Gastrocnemius medialis (tissue), 4 donors: ENCODE data around the gene RPL31. TPM values are rescaled to one million over a fixed set of nuclear protein-coding genes. Genes with fewer than 3 reads are reported as not detected.
A peak's percentile ranks its signal among the peaks of the same experiment; 100 is the strongest.

Experiments used
- ATAC-seq, 2 donors: fragments of 150-250 bp; one replicate each; pipeline ENCODE4 v1.9.1; 2016
- DNase-seq, 2 donors: peaks; one replicate each; pipeline ENCODE4 v3.0.0-alpha.2; 2019
- H3K27ac ChIP-seq, 4 donors: fragments of 200-600 bp; sonication (generic); 1 replicate in 1 of 4; 2 replicates in 3 of 4; pipeline ENCODE4 v1.5.1; 2016 to 2018; ENCODE audit warnings: mild to moderate bottlenecking in 2 of 4, moderate library complexity in 1 of 4
- H3K27me3 ChIP-seq, 3 donors: fragments of 200-600 bp; sonication (generic) in 2 of 3; 1 replicate in 1 of 3; 2 replicates in 2 of 3; pipeline versions ENCODE4 v1.5.1 to v1.6.0; 2016 to 2019; ENCODE audit warnings: mild to moderate bottlenecking in 1 of 3, moderate library complexity in 1 of 3
- H3K36me3 ChIP-seq, 2 donors: fragments of 200-600 bp; sonication (generic) in 1 of 2; one replicate each; pipeline ENCODE4 v1.5.1; 2017 to 2018
- H3K4me1 ChIP-seq, 2 donors: fragments of 200-600 bp; sonication (generic) in 1 of 2; one replicate each; pipeline ENCODE4 v1.5.1; 2016 to 2017; ENCODE audit warnings: mild to moderate bottlenecking in 2 of 2
- H3K4me3 ChIP-seq, 4 donors: fragments of 200-600 bp; sonication (generic) in 3 of 4; 1 replicate in 1 of 4; 2 replicates in 3 of 4; pipeline ENCODE4 v1.5.1; 2016 to 2019; ENCODE audit warnings: mild to moderate bottlenecking in 2 of 4
- H3K9me3 ChIP-seq, 3 donors: fragments of 200-600 bp; sonication (generic) in 2 of 3; 1 replicate in 1 of 3; 2 replicates in 2 of 3; pipeline ENCODE4 v1.5.1; 2016 to 2019
- CTCF ChIP-seq, 5 experiments: fragments of 450-650 bp in 3 of 5; fragments of 200-600 bp in 2 of 5; sonication (generic) in 2 of 5; IDR thresholded peaks in 4 of 5; conservative IDR thresholded peaks in 1 of 5; 1 replicate in 4 of 5; 2 replicates in 1 of 5; pipeline ENCODE4 v1.5.1; 2016 to 2019; ENCODE audit warnings: antibody characterized with exemption in 5 of 5, mild to moderate bottlenecking in 3 of 5, moderate library complexity in 3 of 5
- POLR2A ChIP-seq, 2 donors: fragments of 450-650 bp; IDR thresholded peaks; one replicate each; pipeline ENCODE4 v1.6.1; 2017; ENCODE audit warnings: antibody characterized with exemption in 2 of 2, mild to moderate bottlenecking in 2 of 2, moderate library complexity in 2 of 2
- in situ Hi-C, 4 donors: fragments of 200-750 bp; cut with MboI; loops; one replicate each; pipeline versions ENCODE4 v1.15.0 to v1.8.0; 2017; ENCODE audit warnings: low sequenced_read_pairs in 4 of 4
- intact Hi-C: fragments of 100-400 bp; cut with DNase I; formaldehyde crosslinking; loops from one replicate; pipeline ENCODE4 v1.15.1; 2023; ENCODE audit warnings: low total_unique reads
- total RNA-seq, 4 donors: library from RNA; depleted of rRNA; stranded (reverse); fragments of >200 nt; gene quantifications; one replicate each; pipeline versions ENCODE4 v1.1.0 to v1.2.3, GENCODE V29; 2016

RPL31 gene
- total RNA-seq, 4 donors from 2014 or later: 572 to 825 (median 762) TPM

GRCh38 chr2:101038455-101039255, 36.6 kb downstream of the RPL31 start:
- DNase-seq: no peak
- ATAC-seq: peak in 1 of 2 donors; percentile 53
- Histone ChIP-seq H3K4me1 (peaks cover 0 to 4% of the 10 kb centered on the region in 2 donors), H3K27ac (peak overlapping the region in 2 of 4 donors; percentile 27 to 43), H3K36me3 (peaks cover 2 to 72% of the 10 kb centered on the region in 2 donors), H3K9me3 (no peaks in the 10 kb centered on the region), H3K27me3 (no peaks in the 10 kb centered on the region), H3K4me3 (no peak overlapping the region)
- peak; percentile 36 to 76 (median 67) for TF ChIP-seq CTCF (IDR thresholded peaks at IDR 0.05 in 4 of 5, conservative IDR thresholded peaks at IDR 0.05 in 1 of 5)
- no peak for TF ChIP-seq POLR2A (IDR thresholded peaks at IDR 0.05)
- in situ Hi-C loops (no loop called here), intact Hi-C loops (loop anchor here (2.0 kb wide), 1 partner anchor 112 kb away; the partner anchor contains the start of gene TBC1D8)

GRCh38 chr2:101040072-101040471, 38.0 kb downstream of the RPL31 start:
- no peak for TF ChIP-seq CTCF (IDR thresholded peaks at IDR 0.05 in 4 of 5, conservative IDR thresholded peaks at IDR 0.05 in 1 of 5)
- TF ChIP-seq POLR2A (IDR thresholded peaks at IDR 0.05): no peak
- ATAC-seq: no peak
- H3K4me3 ChIP-seq: no peak overlapping the region
- H3K9me3 ChIP-seq: no peaks in the 10 kb centered on the region
- H3K27ac ChIP-seq: peak overlapping the region; percentile 30 to 55 (median 44)
- peaks cover 2 to 58% of the 10 kb centered on the region in 2 donors for H3K36me3 ChIP-seq
- in situ Hi-C loops (loop anchor here in 1 of 4 donors (10.0 kb wide), 1 partner anchor 95 kb away; no protein-coding TSS in a partner anchor), intact Hi-C loops (no loop called here)
- H3K27me3 ChIP-seq: no peaks in the 10 kb centered on the region
- peaks cover 0 to 4% of the 10 kb centered on the region in 2 donors for H3K4me1 ChIP-seq
- no peak for DNase-seq

GRCh38 chr2:101040761-101041160, 38.7 kb downstream of the RPL31 start:
- Histone ChIP-seq H3K9me3 (no peaks in the 10 kb centered on the region), H3K4me1 (peaks cover 0 to 4% of the 10 kb centered on the region in 2 donors), H3K27ac (peak overlapping the region; percentile 30 to 55 (median 44)), H3K36me3 (peaks cover 2 to 51% of the 10 kb centered on the region in 2 donors), H3K27me3 (no peaks in the 10 kb centered on the region), H3K4me3 (no peak overlapping the region)
- DNase-seq: no peak
- TF ChIP-seq POLR2A (IDR thresholded peaks at IDR 0.05) (no peak), CTCF (IDR thresholded peaks at IDR 0.05 in 4 of 5, conservative IDR thresholded peaks at IDR 0.05 in 1 of 5) (no peak)
- ATAC-seq: no peak
- in situ Hi-C loops: loop anchor here in 1 of 4 donors (10.0 kb wide), 1 partner anchor 94 kb away; no protein-coding TSS in a partner anchor
- intact Hi-C loops: no loop called here

GRCh38 chr2:101041413-101041812, 39.3 kb downstream of the RPL31 start:
- intact Hi-C loops (no loop called here), in situ Hi-C loops (loop anchor here in 1 of 4 donors (10.0 kb wide), 1 partner anchor 93 kb away; no protein-coding TSS in a partner anchor)
- Histone ChIP-seq H3K4me1 (peaks cover 0 to 4% of the 10 kb centered on the region in 2 donors), H3K4me3 (no peak overlapping the region), H3K27ac (peak overlapping the region; percentile 30 to 55 (median 44)), H3K27me3 (no peaks in the 10 kb centered on the region), H3K36me3 (peaks cover 2 to 44% of the 10 kb centered on the region in 2 donors), H3K9me3 (no peaks in the 10 kb centered on the region)
- TF ChIP-seq CTCF (IDR thresholded peaks at IDR 0.05 in 4 of 5, conservative IDR thresholded peaks at IDR 0.05 in 1 of 5) (no peak), POLR2A (IDR thresholded peaks at IDR 0.05) (no peak)
- ATAC-seq (no peak), DNase-seq (no peak)
